Measurements from ENCODE around the gene DTNBP1.
"Not testable (repeated sequence)": the region's sequence is repeated elsewhere in the genome, so short reads cannot be mapped to it uniquely, and the experiment has no call there.

Gene DTNBP1

DNA sequence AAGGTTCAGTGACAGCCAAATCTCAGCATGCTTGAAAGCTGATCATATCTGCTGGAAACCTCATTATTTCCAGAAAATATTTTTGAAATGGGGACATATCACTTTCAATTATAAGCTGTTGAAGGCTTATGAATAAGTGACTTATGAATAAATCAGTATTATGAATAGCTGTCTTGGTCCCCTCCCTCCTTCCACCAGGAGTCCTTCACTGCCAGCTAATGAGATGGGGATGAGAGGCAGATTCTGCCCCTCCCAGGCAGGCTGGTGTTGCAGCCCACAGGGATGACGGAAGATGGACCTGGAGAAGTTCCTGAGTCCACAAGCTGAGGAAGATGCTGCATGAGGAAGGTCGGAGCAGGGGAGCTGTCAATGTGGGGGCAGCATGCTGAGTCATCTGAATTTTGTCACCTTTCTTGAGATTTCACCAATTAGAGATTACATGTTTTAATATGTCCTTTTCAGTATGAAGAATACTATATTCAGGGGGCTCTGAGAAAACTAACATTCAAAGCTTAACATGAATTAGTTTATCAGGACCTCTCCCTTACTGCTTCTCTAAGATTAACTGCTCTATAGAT, 112.2 kb downstream of the DTNBP1 start:
- TF ChIP-seq, protein P1, sequence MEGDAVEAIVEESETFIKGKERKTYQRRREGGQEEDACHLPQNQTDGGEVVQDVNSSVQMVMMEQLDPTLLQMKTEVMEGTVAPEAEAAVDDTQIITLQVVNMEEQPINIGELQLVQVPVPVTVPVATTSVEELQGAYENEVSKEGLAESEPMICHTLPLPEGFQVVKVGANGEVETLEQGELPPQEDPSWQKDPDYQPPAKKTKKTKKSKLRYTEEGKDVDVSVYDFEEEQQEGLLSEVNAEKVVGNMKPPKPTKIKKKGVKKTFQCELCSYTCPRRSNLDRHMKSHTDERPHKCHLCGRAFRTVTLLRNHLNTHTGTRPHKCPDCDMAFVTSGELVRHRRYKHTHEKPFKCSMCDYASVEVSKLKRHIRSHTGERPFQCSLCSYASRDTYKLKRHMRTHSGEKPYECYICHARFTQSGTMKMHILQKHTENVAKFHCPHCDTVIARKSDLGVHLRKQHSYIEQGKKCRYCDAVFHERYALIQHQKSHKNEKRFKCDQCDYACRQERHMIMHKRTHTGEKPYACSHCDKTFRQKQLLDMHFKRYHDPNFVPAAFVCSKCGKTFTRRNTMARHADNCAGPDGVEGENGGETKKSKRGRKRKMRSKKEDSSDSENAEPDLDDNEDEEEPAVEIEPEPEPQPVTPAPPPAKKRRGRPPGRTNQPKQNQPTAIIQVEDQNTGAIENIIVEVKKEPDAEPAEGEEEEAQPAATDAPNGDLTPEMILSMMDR (IDR thresholded peaks at IDR 0.05; ENCODE audit: low read length, missing control alignments), result no peak

GRCh38 chr6:15549371-15549770, 113.5 kb downstream of the DTNBP1 start:
- TF ChIP-seq, protein P1 (IDR thresholded peaks at IDR 0.05; ENCODE audit: low read length, missing control alignments), result no peak
- no peak overlapping the region for H3K4me3 ChIP-seq (replicated peaks; ENCODE audit: low read depth, low read length)
- DNase-seq (ENCODE audit: low read depth), result no peak

More for the DNA sequence above, 112.2 kb downstream of the DTNBP1 start:
- H3K4me3 ChIP-seq (replicated peaks; ENCODE audit: low read depth, low read length), result no peak overlapping the region
- DNase-seq (ENCODE audit: low read depth), result no peak

DNA sequence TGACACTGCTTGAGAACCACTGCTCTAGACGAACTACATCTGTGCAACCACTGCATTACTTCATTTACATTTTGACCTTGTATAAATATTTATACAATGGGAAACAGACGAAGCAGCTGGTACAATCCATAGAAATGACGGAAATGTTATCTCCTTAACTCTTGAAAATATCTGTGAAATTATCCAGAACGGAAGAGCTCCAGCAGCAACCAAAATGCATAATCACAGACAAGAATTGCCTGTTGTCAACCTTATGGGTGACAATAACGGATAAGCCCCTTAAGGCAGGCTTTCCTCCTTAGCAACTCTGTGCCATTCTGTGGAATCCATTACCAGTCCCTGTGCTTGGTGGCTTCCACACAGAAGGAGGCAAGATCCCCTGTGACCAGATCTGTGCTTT, 115.4 kb downstream of the DTNBP1 start:
- no peak overlapping the region for H3K4me3 ChIP-seq (replicated peaks; ENCODE audit: low read depth, low read length)
- peak; percentile 30 for DNase-seq (ENCODE audit: low read depth)
- TF ChIP-seq, protein P1 (IDR thresholded peaks at IDR 0.05; ENCODE audit: low read length, missing control alignments), result no peak

GRCh38 chr6:15546591-15546990, 116.2 kb downstream of the DTNBP1 start:
- no peak for DNase-seq (ENCODE audit: low read depth)

GRCh38 chr6:15544321-15544900, 118.4 kb downstream of the DTNBP1 start:
- DNase-seq (ENCODE audit: low read depth), result peak; percentile 50
- TF ChIP-seq, protein P1 (IDR thresholded peaks at IDR 0.05; ENCODE audit: low read length, missing control alignments), result no peak

More at GRCh38 chr6:15546591-15546990, 116.2 kb downstream of the DTNBP1 start:
- TF ChIP-seq, protein P1 (IDR thresholded peaks at IDR 0.05; ENCODE audit: low read length, missing control alignments), result no peak
- H3K4me3 ChIP-seq (replicated peaks; ENCODE audit: low read depth, low read length), result no peak overlapping the region

GRCh38 chr6:15543332-15543917, 119.4 kb downstream of the DTNBP1 start:
- DNase-seq (ENCODE audit: low read depth), result not testable (repeated sequence)

More at GRCh38 chr6:15544321-15544900, 118.4 kb downstream of the DTNBP1 start:
- H3K4me3 ChIP-seq (replicated peaks; ENCODE audit: low read depth, low read length), result no peak overlapping the region

GRCh38 chr6:15539722-15540270, 123.0 kb downstream of the DTNBP1 start:
- no peak overlapping the region for H3K4me3 ChIP-seq (replicated peaks; ENCODE audit: low read depth, low read length)
- DNase-seq (ENCODE audit: low read depth), result peak; percentile 48
- TF ChIP-seq, protein P1 (IDR thresholded peaks at IDR 0.05; ENCODE audit: low read length, missing control alignments), result no peak

More at GRCh38 chr6:15543332-15543917, 119.4 kb downstream of the DTNBP1 start:
- H3K4me3 ChIP-seq (replicated peaks; ENCODE audit: low read depth, low read length), result not testable (repeated sequence)

All from fibroblast of pulmonary artery (primary cell).